ENCODE results near the gene SCLY.

The SCLY gene

GRCh38 chr2:238124488-238125126, 63.8 kb downstream of the SCLY start:
- no peak overlapping the region for H3K9ac ChIP-seq (ENCODE audit: low read depth, low read length)

DNA sequence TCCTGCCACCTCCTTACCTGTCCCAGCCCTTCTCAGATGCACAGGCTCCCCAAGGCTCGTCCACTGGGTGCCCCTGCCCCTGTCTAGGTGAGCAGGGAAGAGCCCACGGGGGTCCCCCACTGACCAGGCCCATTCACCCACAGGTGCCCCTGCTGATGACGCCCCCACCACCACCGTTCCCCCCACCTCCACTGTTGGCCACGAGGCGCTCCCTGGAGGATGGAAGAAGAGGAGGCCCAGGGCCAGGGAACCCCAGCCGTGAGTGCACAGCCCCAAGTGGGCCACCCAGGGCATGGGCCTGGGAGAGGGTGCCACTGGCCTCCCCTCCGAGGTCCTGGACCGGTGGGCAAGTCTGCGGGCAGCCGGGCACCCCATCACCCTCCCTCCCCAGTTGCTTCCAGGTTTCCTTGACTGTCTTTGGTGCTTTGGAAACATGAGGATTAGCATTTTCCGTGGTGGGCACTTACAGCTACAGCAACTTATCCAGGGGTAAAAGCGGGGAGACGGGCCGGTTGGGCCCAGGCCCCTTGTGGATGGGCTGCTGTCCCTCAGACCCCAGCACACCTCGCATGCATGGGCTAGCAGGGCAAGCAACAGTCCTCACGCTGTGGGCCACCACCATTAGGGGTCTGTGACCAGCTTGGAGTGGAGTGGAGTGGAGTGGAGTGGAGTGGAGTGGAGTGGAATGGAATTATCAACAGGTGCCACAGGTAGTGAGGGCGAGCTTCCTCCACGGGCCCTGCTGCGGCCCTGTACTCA, 64.5 kb downstream of the SCLY start:
- Histone ChIP-seq H3K9ac (ENCODE audit: low read depth, low read length) (no peak overlapping the region), H3K9me3 (ENCODE audit: control insufficient read depth, insufficient read depth, low read length) (no peaks in the 10 kb centered on the region), H3K4me1 (ENCODE audit: insufficient read depth, low read length) (peaks cover 3% of the 10 kb centered on the region; the same call in 1 of the 2 replicates)

More at GRCh38 chr2:238124488-238125126, 63.8 kb downstream of the SCLY start:
- peaks cover 3% of the 10 kb centered on the region; the same call in 1 of the 2 replicates for H3K4me1 ChIP-seq (ENCODE audit: insufficient read depth, low read length)
- no peaks in the 10 kb centered on the region for H3K9me3 ChIP-seq (ENCODE audit: control insufficient read depth, insufficient read depth, low read length)
- no peaks in the 10 kb centered on the region for H3K36me3 ChIP-seq (ENCODE audit: insufficient read depth, low read length)

DNA sequence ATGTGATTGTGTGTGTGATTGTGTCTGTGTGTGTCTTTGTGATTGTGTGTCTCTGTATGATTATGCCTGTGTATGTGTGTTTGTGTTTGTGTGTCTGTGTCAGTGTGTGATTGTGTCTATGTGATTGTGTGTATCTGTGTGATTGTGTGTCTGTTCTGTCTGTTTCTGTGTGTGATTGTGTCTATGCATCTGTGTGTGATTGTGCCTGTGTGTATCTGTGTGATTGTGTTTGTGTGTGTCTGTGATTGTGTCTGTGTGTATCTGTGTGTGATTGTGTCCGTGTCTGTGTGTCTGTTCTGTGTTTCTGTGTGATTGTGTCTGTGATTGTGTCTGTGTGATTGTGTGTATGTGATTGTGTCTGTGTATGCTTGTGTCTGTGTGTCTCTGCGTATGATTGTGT, 65.5 kb downstream of the SCLY start:
- H3K9me3 ChIP-seq (ENCODE audit: control insufficient read depth, insufficient read depth, low read length), result no peaks in the 10 kb centered on the region
- no peaks in the 10 kb centered on the region for H3K36me3 ChIP-seq (ENCODE audit: insufficient read depth, low read length)
- H3K9ac ChIP-seq (ENCODE audit: low read depth, low read length), result no peak overlapping the region
- H3K4me1 ChIP-seq (ENCODE audit: insufficient read depth, low read length), result peaks cover 3% of the 10 kb centered on the region; the same call in 1 of the 2 replicates

More for the DNA sequence above, 64.5 kb downstream of the SCLY start:
- H3K36me3 ChIP-seq (ENCODE audit: insufficient read depth, low read length), result no peaks in the 10 kb centered on the region

- Histone ChIP-seq H3K4me1 (ENCODE audit: insufficient read depth, low read length) (peaks cover 3% of the 10 kb centered on the region; the same call in 1 of the 2 replicates), H3K9ac (ENCODE audit: low read depth, low read length) (no peak overlapping the region), H3K9me3 (ENCODE audit: control insufficient read depth, insufficient read depth, low read length) (no peaks in the 10 kb centered on the region), H3K36me3 (ENCODE audit: insufficient read depth, low read length) (no peaks in the 10 kb centered on the region)
Observed at GRCh38 chr2:238126775-238127164, 66.0 kb downstream of the SCLY start.

DNA sequence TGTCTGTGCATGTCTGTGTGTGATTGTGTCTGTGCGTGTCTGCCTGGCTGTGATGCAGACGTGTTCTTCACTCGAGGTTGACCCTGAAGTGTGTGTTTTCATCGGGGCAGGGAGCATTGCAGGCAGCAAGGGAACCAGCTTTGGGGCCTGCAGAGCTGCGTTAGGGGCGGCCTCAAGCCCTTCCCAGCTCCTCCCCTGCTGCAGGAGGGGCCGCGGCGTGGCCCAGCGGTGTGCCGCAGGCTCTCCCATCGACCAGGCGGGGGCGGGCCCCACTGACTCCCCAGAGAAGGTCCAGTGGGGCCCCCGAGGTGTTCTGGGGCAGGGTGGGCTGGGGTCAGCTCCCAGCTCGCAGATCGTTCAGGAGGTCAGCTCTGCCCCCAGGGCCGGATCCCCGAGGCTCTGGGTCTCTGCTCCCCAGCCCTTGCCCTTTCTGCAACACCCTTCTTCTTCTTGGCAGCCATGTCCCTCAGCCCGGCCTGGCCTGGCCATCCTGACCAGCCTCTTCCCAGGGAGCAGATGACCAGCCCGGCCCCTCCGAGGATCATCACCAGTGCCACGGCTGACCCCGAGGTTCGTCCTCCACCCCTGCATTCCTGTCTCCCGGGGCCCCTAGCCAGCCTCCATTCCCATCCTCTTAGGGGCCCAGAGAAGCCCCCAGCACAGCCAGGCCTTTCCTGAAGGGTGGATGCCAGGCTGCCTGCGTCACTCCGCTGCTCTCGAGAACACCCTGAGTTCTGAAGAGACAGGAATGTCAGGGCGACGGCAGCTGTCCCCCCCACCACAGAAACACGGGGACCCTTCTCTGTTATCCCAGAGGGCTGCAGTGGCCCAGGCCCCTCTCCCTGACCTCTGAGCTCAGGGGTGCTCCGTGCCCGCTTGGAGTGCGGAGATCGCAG, 66.6 kb downstream of the SCLY start:
- peaks cover 3% of the 10 kb centered on the region; the same call in 1 of the 2 replicates for H3K4me1 ChIP-seq (ENCODE audit: insufficient read depth, low read length)

GRCh38 chr2:238128061-238128440, 67.2 kb downstream of the SCLY start:
- peaks cover 3% of the 10 kb centered on the region; the same call in 1 of the 2 replicates for H3K4me1 ChIP-seq (ENCODE audit: insufficient read depth, low read length)
- no peak overlapping the region for H3K9ac ChIP-seq (ENCODE audit: low read depth, low read length)
- no peaks in the 10 kb centered on the region for H3K36me3 ChIP-seq (ENCODE audit: insufficient read depth, low read length)
- no peaks in the 10 kb centered on the region for H3K9me3 ChIP-seq (ENCODE audit: control insufficient read depth, insufficient read depth, low read length)

More for the DNA sequence above, 66.6 kb downstream of the SCLY start:
- Histone ChIP-seq H3K9me3 (ENCODE audit: control insufficient read depth, insufficient read depth, low read length) (no peaks in the 10 kb centered on the region), H3K9ac (ENCODE audit: low read depth, low read length) (no peak overlapping the region), H3K36me3 (ENCODE audit: insufficient read depth, low read length) (no peaks in the 10 kb centered on the region)

DNA sequence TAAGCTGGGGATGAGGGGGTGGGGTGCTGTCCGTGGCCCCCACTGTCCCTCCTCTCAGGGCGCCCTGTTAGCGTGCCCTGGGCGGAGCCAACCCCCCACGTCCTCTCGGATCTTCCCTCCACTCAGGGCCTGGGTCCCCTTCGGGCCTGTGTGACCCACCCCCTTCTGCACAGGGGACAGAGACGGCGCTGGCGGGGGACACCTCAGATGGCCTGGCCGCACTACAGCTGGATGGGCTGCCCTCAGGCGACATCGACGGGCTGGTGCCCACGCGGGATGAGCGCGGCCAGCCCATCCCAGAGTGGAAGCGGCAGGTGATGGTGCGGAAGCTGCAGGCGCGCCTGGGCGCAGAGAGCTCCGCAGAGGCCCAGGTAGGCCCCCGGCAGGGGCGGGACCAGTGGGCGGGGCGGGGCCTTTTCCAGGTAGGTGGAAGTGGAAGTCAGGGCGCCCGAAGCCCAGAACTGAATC, 67.8 kb downstream of the SCLY start:
- Histone ChIP-seq H3K9ac (ENCODE audit: low read depth, low read length) (no peak overlapping the region), H3K36me3 (ENCODE audit: insufficient read depth, low read length) (no peaks in the 10 kb centered on the region), H3K4me1 (ENCODE audit: insufficient read depth, low read length) (peaks cover 3% of the 10 kb centered on the region; the same call in 1 of the 2 replicates), H3K9me3 (ENCODE audit: control insufficient read depth, insufficient read depth, low read length) (no peaks in the 10 kb centered on the region)

DNA sequence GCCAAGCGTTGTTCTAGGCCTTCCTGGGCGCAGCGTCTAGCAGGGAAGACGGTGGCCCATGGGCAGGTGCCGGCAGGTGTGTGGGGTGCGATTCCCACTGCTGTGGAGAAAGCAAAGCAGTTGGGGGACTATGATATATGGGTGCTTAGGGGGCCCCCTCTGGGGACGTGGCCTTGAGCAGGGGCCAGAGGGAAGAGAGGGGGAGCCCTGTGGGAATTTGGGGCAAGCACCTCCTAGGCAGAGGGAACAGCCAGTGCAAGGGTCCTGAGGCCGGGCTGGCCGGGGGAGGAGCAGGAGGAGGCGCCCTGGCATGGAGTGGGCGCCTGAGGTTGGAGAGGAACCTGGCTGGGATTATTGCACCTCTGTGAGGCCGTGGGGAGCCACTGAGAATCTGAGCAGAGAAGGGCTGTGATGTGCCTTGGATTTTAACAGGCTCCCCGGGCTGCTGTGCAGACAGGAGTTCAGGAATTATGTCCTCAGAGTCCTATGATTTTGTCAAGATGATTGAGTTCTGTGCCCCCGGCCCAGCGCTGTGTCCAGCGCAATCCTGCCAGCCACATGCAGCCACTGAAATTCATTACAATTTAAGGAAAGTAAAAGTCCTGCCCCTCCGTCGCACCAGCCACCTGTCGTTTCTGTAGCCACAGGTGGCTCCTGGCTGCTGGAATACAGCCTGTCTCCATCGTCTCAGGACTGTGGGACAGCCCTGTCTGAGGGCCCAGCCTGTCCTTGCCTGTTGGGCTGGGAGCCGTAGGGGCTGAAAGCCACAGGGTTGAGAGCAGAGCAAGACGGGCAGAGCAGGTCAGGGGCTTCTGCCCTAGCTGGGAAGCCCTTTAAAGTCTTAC, 68.6 kb downstream of the SCLY start:
- Histone ChIP-seq H3K36me3 (ENCODE audit: insufficient read depth, low read length) (no peaks in the 10 kb centered on the region), H3K9me3 (ENCODE audit: control insufficient read depth, insufficient read depth, low read length) (no peaks in the 10 kb centered on the region), H3K9ac (ENCODE audit: low read depth, low read length) (no peak overlapping the region), H3K4me1 (ENCODE audit: insufficient read depth, low read length) (peaks cover 3% of the 10 kb centered on the region; the same call in 1 of the 2 replicates)

DNA sequence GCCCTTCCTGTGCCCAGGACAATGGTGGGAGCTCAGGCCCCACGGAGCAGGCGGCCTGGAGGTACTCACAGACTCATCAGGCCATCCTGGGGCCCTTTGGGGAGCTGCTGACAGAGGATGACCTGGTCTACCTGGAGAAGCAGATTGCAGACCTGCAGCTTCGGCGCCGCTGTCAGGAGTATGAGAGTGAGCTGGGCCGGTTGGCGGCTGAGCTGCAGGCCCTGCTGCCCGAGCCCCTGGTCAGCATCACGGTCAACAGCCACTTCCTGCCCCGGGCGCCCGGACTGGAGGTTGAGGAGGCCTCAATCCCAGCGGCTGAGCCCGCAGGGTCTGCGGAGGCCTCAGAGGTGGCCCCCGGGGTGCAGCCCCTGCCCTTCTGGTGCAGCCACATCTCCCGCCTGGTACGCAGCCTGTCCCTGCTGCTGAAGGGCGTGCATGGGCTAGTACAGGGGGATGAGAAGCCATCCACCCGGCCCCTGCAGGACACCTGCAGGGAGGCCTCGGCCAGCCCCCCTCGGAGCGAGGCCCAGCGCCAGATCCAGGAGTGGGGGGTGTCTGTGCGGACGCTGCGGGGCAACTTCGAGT, 69.4 kb downstream of the SCLY start:
- Histone ChIP-seq H3K9me3 (ENCODE audit: control insufficient read depth, insufficient read depth, low read length) (no peaks in the 10 kb centered on the region), H3K9ac (ENCODE audit: low read depth, low read length) (no peak overlapping the region), H3K4me1 (ENCODE audit: insufficient read depth, low read length) (peaks cover 3% of the 10 kb centered on the region; the same call in 1 of the 2 replicates), H3K36me3 (ENCODE audit: insufficient read depth, low read length) (no peaks in the 10 kb centered on the region)

- no peak overlapping the region for H3K9ac ChIP-seq (ENCODE audit: low read depth, low read length)
Observed at GRCh38 chr2:238130696-238131628, 70.2 kb downstream of the SCLY start.

DNA sequence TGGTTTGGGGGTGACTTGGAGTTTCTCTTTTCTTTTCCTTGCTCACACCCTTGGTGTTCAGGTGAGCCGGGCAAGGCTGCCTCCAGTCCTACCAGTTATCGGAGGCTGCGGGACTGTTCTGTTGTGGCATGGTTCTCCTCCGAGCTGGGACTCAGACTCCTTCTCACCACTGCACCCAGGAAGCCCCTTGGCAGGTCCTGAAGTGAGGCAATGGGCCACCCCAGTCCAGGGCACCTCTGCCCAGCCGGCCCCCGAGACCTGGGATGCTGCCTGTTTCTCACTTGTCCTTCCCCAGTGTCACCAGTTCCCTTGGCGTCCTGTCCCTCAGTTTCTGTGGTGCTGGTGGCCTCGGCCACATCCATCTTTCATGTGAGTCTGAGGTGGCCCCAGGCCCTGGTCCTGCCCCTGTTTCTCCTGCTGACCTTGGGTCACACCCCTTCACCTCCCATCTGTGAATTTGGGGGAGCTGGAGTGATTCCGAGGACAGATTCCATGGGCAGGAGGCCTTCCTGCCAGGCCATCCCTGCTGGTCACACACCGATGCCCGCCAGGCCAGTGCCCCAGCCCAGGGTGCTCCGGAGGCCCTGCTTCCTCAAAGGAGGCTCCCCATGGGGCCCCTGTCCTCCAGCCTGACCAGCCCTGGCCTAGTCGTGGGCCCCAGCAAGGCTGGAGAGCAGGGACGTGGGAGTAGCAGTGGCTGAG, 71.1 kb downstream of the SCLY start:
- Histone ChIP-seq H3K9ac (ENCODE audit: low read depth, low read length) (no peak overlapping the region), H3K4me1 (ENCODE audit: insufficient read depth, low read length) (peaks cover 2% of the 10 kb centered on the region; the same call in 1 of the 2 replicates), H3K36me3 (ENCODE audit: insufficient read depth, low read length) (no peaks in the 10 kb centered on the region), H3K9me3 (ENCODE audit: control insufficient read depth, insufficient read depth, low read length) (no peaks in the 10 kb centered on the region)

More at GRCh38 chr2:238130696-238131628, 70.2 kb downstream of the SCLY start:
- Histone ChIP-seq H3K4me1 (ENCODE audit: insufficient read depth, low read length) (peaks cover 3% of the 10 kb centered on the region; the same call in 1 of the 2 replicates), H3K9me3 (ENCODE audit: control insufficient read depth, insufficient read depth, low read length) (no peaks in the 10 kb centered on the region), H3K36me3 (ENCODE audit: insufficient read depth, low read length) (no peaks in the 10 kb centered on the region)
